Astrocyte (in vitro differentiated cells and primary cell): ENCODE data around the gene SLC38A6. TPM values are rescaled to one million over a fixed set of nuclear protein-coding genes. Genes with fewer than 3 reads are reported as not detected.

Experiments used
- DNase-seq: peaks from one replicate; pipeline ENCODE4 v3.0.0-alpha.2; 2010; ENCODE audit warnings: low read depth
- FAIRE-seq: peaks from 2 replicates; lab custom pipeline; 2011; peaks lifted over from hg19 to GRCh38; lab: Jason Lieb, UNC
- H2AFZ ChIP-seq: 2 replicates; pipeline ENCODE4 v1.6.0; 2012; ENCODE audit warnings: low read depth, low read length, inconsistent platforms
- H3K27ac ChIP-seq: 2 replicates; pipeline ENCODE4 v1.5.1; 2011; ENCODE audit warnings: low read depth, low read length, inconsistent platforms
- H3K27me3 ChIP-seq: 2 replicates; pipeline ENCODE4 v1.6.0; 2011; ENCODE audit warnings: low read length, inconsistent platforms; ENCODE audit not compliant: insufficient read depth
- H3K36me3 ChIP-seq: 2 replicates; pipeline ENCODE4 v1.5.1; 2011; ENCODE audit warnings: low read length, inconsistent platforms; ENCODE audit not compliant: insufficient read depth
- H3K4me1 ChIP-seq: 2 replicates; pipeline ENCODE4 v1.5.1; 2011; ENCODE audit warnings: low read length, inconsistent platforms; ENCODE audit not compliant: insufficient read depth
- H3K4me2 ChIP-seq: 2 replicates; pipeline ENCODE4 v1.6.0; 2012; ENCODE audit warnings: low read length, inconsistent platforms
- H3K4me3 ChIP-seq: 2 replicates; pipeline ENCODE4 v1.5.1; 2011; ENCODE audit warnings: low read depth, mild to moderate bottlenecking, low read length, inconsistent platforms; ENCODE audit not compliant: insufficient read depth
- H3K79me2 ChIP-seq: 2 replicates; pipeline ENCODE4 v1.6.0; 2012; ENCODE audit warnings: mild to moderate bottlenecking, low read length, inconsistent platforms; ENCODE audit not compliant: insufficient read depth
- H3K9ac ChIP-seq: 2 replicates; pipeline ENCODE4 v1.6.0; 2012; ENCODE audit warnings: mild to moderate bottlenecking, low read length, inconsistent platforms
- H3K9me3 ChIP-seq: 2 replicates; pipeline ENCODE4 v1.5.1; 2012; ENCODE audit warnings: low read depth, mild to moderate bottlenecking, low read length, inconsistent platforms; ENCODE audit not compliant: insufficient read depth
- H4K20me1 ChIP-seq: 2 replicates; pipeline ENCODE4 v1.6.0; 2012; ENCODE audit warnings: low read length, inconsistent platforms; ENCODE audit not compliant: insufficient read depth
- H3K27ac Mint-ChIP-seq: one replicate; pipeline ENCODE4 v1.8.0; 2021; ENCODE audit warnings: mild to moderate bottlenecking, mixed read lengths; ENCODE audit not compliant: unreplicated experiment
- H3K27me3 Mint-ChIP-seq: one replicate; pipeline ENCODE4 v1.8.0; 2021; ENCODE audit warnings: low read depth, mixed read lengths; ENCODE audit not compliant: unreplicated experiment
- H3K36me3 Mint-ChIP-seq: one replicate; pipeline ENCODE4 v1.8.0; 2021; ENCODE audit warnings: low read depth, mixed read lengths; ENCODE audit not compliant: unreplicated experiment
- H3K4me1 Mint-ChIP-seq: one replicate; pipeline ENCODE4 v1.8.0; 2021; ENCODE audit warnings: low read depth, mixed read lengths; ENCODE audit not compliant: unreplicated experiment
- H3K4me3 Mint-ChIP-seq: one replicate; pipeline ENCODE4 v1.8.0; 2021; ENCODE audit warnings: mild to moderate bottlenecking, moderate library complexity, mixed read lengths; ENCODE audit not compliant: unreplicated experiment
- H3K9me3 Mint-ChIP-seq: one replicate; pipeline ENCODE4 v1.8.0; 2021; ENCODE audit warnings: mild to moderate bottlenecking, mixed read lengths; ENCODE audit not compliant: unreplicated experiment
- CTCF ChIP-seq: IDR thresholded peaks from 2 replicates; pipeline ENCODE4 v1.5.1; 2011; ENCODE audit warnings: low read depth, mild to moderate bottlenecking, inconsistent platforms, low read length, moderate library complexity; ENCODE audit not compliant: insufficient read depth
- EZH2 ChIP-seq: IDR thresholded peaks from 2 replicates; pipeline ENCODE4 v1.6.1; 2012; ENCODE audit warnings: mild to moderate bottlenecking, low read length, inconsistent platforms; ENCODE audit not compliant: insufficient read depth
- total RNA-seq: library from RNA; stranded (reverse); gene quantifications from 2 replicates; pipeline ENCODE4 v1.2.1, GENCODE V29; 2021

Gene SLC38A6
- total RNA-seq, 1 donor from 2014 or later: 14.9 TPM

- Histone ChIP-seq H3K27me3 (no peaks in the 10 kb centered on the region), H3K27ac (no peak overlapping the region), H4K20me1 (peaks cover 2% of the 10 kb centered on the region), H3K4me1 (peaks cover under 1% of the 10 kb centered on the region), H3K36me3 (no peaks in the 10 kb centered on the region), H3K4me3 (no peak overlapping the region), H3K4me2 (no peak overlapping the region), H3K79me2 (peaks cover 5% of the 10 kb centered on the region), H3K9me3 (peaks cover 4% of the 10 kb centered on the region), H3K9ac (no peak overlapping the region), H2AFZ (no peak overlapping the region)
- no peak for DNase-seq
- Mint-ChIP-seq H3K27me3 (no peaks in the 10 kb centered on the region), H3K27ac (no peak overlapping the region), H3K9me3 (peaks cover 13% of the 10 kb centered on the region), H3K4me1 (no peaks in the 10 kb centered on the region), H3K4me3 (no peak overlapping the region), H3K36me3 (peaks cover 26% of the 10 kb centered on the region)
- TF ChIP-seq EZH2 (no peak), CTCF (no peak)
- FAIRE-seq: no peak
These were observed 24.8 kb upstream of the SLC38A6 start for GRCh38 chr14:60956202-60956601.

GRCh38 chr14:60956632-60957031 lies 24.4 kb upstream of the SLC38A6 start:
- H3K4me3 ChIP-seq: no peak overlapping the region
- DNase-seq: no peak
- H3K27me3 ChIP-seq: no peaks in the 10 kb centered on the region
- H3K4me3 Mint-ChIP-seq: no peak overlapping the region
- H3K9me3 Mint-ChIP-seq: peaks cover 13% of the 10 kb centered on the region
- H3K4me1 ChIP-seq: no peaks in the 10 kb centered on the region
- H3K36me3 ChIP-seq: no peaks in the 10 kb centered on the region
- peaks cover 5% of the 10 kb centered on the region for H3K79me2 ChIP-seq
- H3K9ac ChIP-seq: no peak overlapping the region
- peaks cover 2% of the 10 kb centered on the region for H4K20me1 ChIP-seq
- H2AFZ ChIP-seq: no peak overlapping the region
- no peaks in the 10 kb centered on the region for H3K4me1 Mint-ChIP-seq
- no peak for FAIRE-seq
- no peak overlapping the region for H3K4me2 ChIP-seq
- H3K9me3 ChIP-seq: peaks cover 4% of the 10 kb centered on the region
- H3K27ac Mint-ChIP-seq: no peak overlapping the region
- H3K36me3 Mint-ChIP-seq: peaks cover 28% of the 10 kb centered on the region
- H3K27me3 Mint-ChIP-seq: no peaks in the 10 kb centered on the region
- TF ChIP-seq CTCF (no peak), EZH2 (no peak)
- no peak overlapping the region for H3K27ac ChIP-seq

GRCh38 chr14:60958146-60958545 lies 22.9 kb upstream of the SLC38A6 start:
- H3K4me3 ChIP-seq: no peak overlapping the region
- H3K4me1 ChIP-seq: no peaks in the 10 kb centered on the region
- FAIRE-seq: no peak
- peaks cover 4% of the 10 kb centered on the region for H3K9me3 ChIP-seq
- no peak overlapping the region for H3K27ac ChIP-seq
- Mint-ChIP-seq H3K36me3 (peaks cover 28% of the 10 kb centered on the region), H3K27ac (no peak overlapping the region), H3K4me1 (no peaks in the 10 kb centered on the region), H3K4me3 (no peak overlapping the region), H3K9me3 (peaks cover 13% of the 10 kb centered on the region), H3K27me3 (no peaks in the 10 kb centered on the region)
- no peak for DNase-seq
- H4K20me1 ChIP-seq: peaks cover 2% of the 10 kb centered on the region
- no peak overlapping the region for H3K4me2 ChIP-seq
- peaks cover 5% of the 10 kb centered on the region for H3K79me2 ChIP-seq
- no peak overlapping the region for H2AFZ ChIP-seq
- no peaks in the 10 kb centered on the region for H3K36me3 ChIP-seq
- H3K9ac ChIP-seq: no peak overlapping the region
- no peak for TF ChIP-seq CTCF
- no peak for TF ChIP-seq EZH2
- H3K27me3 ChIP-seq: no peaks in the 10 kb centered on the region
